Astrocyte of the spinal cord (primary cell): ENCODE data around the gene TARS2.
A peak's percentile ranks its signal among the peaks of the same experiment; 100 is the strongest.

Source experiments
- DNase-seq: peaks from one replicate; pipeline ENCODE4 v3.0.0; 2011; ENCODE audit warnings: low read depth, low spot score
- H3K4me3 ChIP-seq: 2 replicates; pipeline ENCODE4 v1.5.1; 2011; ENCODE audit warnings: low read depth, mild to moderate bottlenecking, low read length, moderate library complexity
- CTCF ChIP-seq: IDR thresholded peaks from 2 replicates; pipeline ENCODE4 v1.5.1; 2012; ENCODE audit warnings: low read depth, mild to moderate bottlenecking, low read length, inconsistent platforms
- in situ Hi-C: cut with HindIII; loops from 2 replicates; pipeline ENCODE4 v1.10.0; 2017; ENCODE audit warnings: low sequenced_read_pairs

The TARS2 gene

GRCh38 chr1:150505431-150505830 lies 18.2 kb downstream of the TARS2 start:
- TF ChIP-seq CTCF = no peak
- no peak overlapping the region for H3K4me3 ChIP-seq
- no peak for DNase-seq
- in situ Hi-C loops = no loop called here

- in situ Hi-C loops = no loop called here
- no peak for TF ChIP-seq CTCF
- peak within 1 kb of the TSS; percentile 24 for H3K4me3 ChIP-seq
- peak; percentile 73 for DNase-seq
These were observed 21.0 kb downstream of the TARS2 start, which contains the start of gene ECM1 for GRCh38 chr1:150507912-150508864. ECM1 (plus strand) TSS chr1:150508109; CDS start chr1:150508210, 101 bp downstream.

- in situ Hi-C loops = no loop called here
- no peak for TF ChIP-seq CTCF
- DNase-seq = no peak
- no peak overlapping the region for H3K4me3 ChIP-seq
These were observed 21.8 kb downstream of the TARS2 start for GRCh38 chr1:150508982-150509381.

GRCh38 chr1:150511551-150511950 lies 24.3 kb downstream of the TARS2 start:
- TF ChIP-seq CTCF = no peak
- DNase-seq = no peak
- in situ Hi-C loops = no loop called here
- no peak overlapping the region for H3K4me3 ChIP-seq

GRCh38 chr1:150511985-150512660 lies 24.9 kb downstream of the TARS2 start:
- no peak overlapping the region for H3K4me3 ChIP-seq
- TF ChIP-seq CTCF = no peak
- no peak for DNase-seq
- in situ Hi-C loops = no loop called here

GRCh38 chr1:150512846-150513245 lies 25.6 kb downstream of the TARS2 start:
- in situ Hi-C loops = no loop called here
- no peak for DNase-seq
- no peak for TF ChIP-seq CTCF
- H3K4me3 ChIP-seq = no peak overlapping the region
